ENCODE measurements around the gene CASP9. TPM values are rescaled to one million over a fixed set of nuclear protein-coding genes. Genes with fewer than 3 reads are reported as not detected.

The CASP9 gene
- total and polyA plus RNA-seq, 10 of the 15 experiments (the other 5 are each of a cell fraction or from before 2014, with no cell fraction given): 2.7 to 14.6 (median 7.6) TPM

DNA sequence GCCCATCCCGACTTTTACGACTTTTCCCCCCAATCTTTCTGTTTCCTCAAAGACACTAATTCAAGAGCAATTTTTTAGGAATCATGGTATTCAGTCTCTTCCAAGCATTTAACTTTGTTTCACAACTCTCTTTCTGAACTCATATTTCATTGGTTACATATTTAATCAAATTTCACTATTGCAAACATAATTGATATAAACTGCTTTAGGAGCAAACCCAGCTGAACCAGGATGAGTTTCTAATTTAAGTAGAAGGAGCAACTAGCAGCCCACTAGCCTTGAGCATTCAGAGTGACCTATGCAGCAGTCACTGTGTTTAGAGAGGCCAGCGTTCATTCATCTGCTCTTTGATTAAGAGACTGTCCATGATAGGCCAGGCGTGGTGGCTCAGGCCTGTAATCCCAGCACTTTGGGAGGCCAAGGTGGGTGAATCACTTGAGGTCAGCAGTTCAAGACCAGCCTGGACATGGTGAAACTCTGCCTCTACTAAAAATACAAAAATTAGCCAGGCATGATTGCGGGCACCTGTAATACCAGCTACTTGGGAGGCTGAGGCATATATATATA, 46.3 kb downstream of the CASP9 start:
- ChIA-PET RAD21 (ENCODE audit: unreplicated experiment) (no interaction called here), SMC1A (ENCODE audit: uncharacterized antibody, unreplicated experiment) (no interaction called here), CTCF (no interaction called here), POLR2A (no interaction called here)
- no peaks in the 10 kb centered on the region for H3K79me2 ChIP-seq (ENCODE audit: control insufficient read depth, insufficient read depth, low read length)
- WGBS (ENCODE audit: insufficient coverage, insufficient replicate concordance, low lambda C conversion rate, missing lambda C conversion rate): 56% methylated on average over 5 of the region's 5 CpGs
- DNase-seq (ENCODE audit: low read depth, low spot score) (no peak), FAIRE-seq (no peak), ATAC-seq (no peak)
- no peak overlapping the region for H3K4me3 ChIP-seq
- no peak overlapping the region for H2AFZ ChIP-seq (ENCODE audit: control insufficient read depth, low read depth, low read length)
- intact Hi-C loops (cut with micrococcal nuclease; ENCODE audit: unreplicated experiment) (no loop called here), in situ Hi-C loops (cut with MboI) (no loop called here)
- H4K20me1 ChIP-seq (ENCODE audit: control insufficient read depth, insufficient read depth): no peaks in the 10 kb centered on the region
- no peak overlapping the region for H3K27ac ChIP-seq (ENCODE audit: control insufficient read depth, insufficient read depth)
- no TSS peak for BruUV-seq (replicated peaks)
- H3K4me2 ChIP-seq (ENCODE audit: control insufficient read depth, insufficient read depth): no peak overlapping the region
- H3K9ac ChIP-seq (ENCODE audit: control insufficient read depth, insufficient read depth, low read length): no peak overlapping the region
- no peaks in the 10 kb centered on the region for H3K9me3 ChIP-seq (replicated peaks; ENCODE audit: control insufficient read depth, insufficient read depth, low read length)
- no peaks in the 10 kb centered on the region for H3K4me1 ChIP-seq (ENCODE audit: control insufficient read depth, insufficient read depth, low read length)
- H3K27me3 ChIP-seq (replicated peaks in 1 of 2; ENCODE audit: control insufficient read depth in 2 of 2, insufficient read depth in 2 of 2, low read length in 1 of 2): no peaks in the 10 kb centered on the region
- H3K36me3 ChIP-seq (ENCODE audit: control insufficient read depth in 2 of 2, insufficient read depth in 2 of 2, low read length in 1 of 2): no peaks in the 10 kb centered on the region
- TF ChIP-seq BRCA1 (IDR thresholded peaks at IDR 0.05; ENCODE audit: low read depth, low read length) (no peak), LARP7 (IDR thresholded peaks at IDR 0.05) (no peak), SMARCA5 (IDR thresholded peaks at IDR 0.05) (no peak), NFYA (IDR thresholded peaks at IDR 0.05; ENCODE audit: borderline replicate concordance, low read depth, low read length) (no peak), HDGF (IDR thresholded peaks at IDR 0.05) (no peak), EP300 (IDR thresholded peaks at IDR 0.05; ENCODE audit: borderline replicate concordance in 1 of 2, control insufficient read depth in 1 of 2, low read depth in 2 of 2, low read length in 2 of 2) (no peak), NR2C1 (IDR thresholded peaks at IDR 0.05) (no peak), ZBED1 (IDR thresholded peaks at IDR 0.05; ENCODE audit: borderline replicate concordance) (no peak), CREM (IDR thresholded peaks at IDR 0.05; ENCODE audit: low read depth) (no peak), ASH2L (IDR thresholded peaks at IDR 0.05; ENCODE audit: borderline replicate concordance, low read depth) (no peak), POU2F2 (IDR thresholded peaks at IDR 0.05; ENCODE audit: borderline replicate concordance, low read depth, low read length) (no peak), ATF3 (IDR thresholded peaks at IDR 0.05; ENCODE audit: borderline replicate concordance, extremely low read depth, low read depth, low read length) (no peak), SREBF2 (IDR thresholded peaks at IDR 0.05; ENCODE audit: low read length) (no peak), MTA3 (IDR thresholded peaks at IDR 0.05; ENCODE audit: borderline replicate concordance, low read length) (no peak)
- TF ChIP-seq, protein P1, sequence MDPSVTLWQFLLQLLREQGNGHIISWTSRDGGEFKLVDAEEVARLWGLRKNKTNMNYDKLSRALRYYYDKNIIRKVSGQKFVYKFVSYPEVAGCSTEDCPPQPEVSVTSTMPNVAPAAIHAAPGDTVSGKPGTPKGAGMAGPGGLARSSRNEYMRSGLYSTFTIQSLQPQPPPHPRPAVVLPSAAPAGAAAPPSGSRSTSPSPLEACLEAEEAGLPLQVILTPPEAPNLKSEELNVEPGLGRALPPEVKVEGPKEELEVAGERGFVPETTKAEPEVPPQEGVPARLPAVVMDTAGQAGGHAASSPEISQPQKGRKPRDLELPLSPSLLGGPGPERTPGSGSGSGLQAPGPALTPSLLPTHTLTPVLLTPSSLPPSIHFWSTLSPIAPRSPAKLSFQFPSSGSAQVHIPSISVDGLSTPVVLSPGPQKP (IDR thresholded peaks at IDR 0.05; ENCODE audit: low read depth, low read length): no peak
- TF ChIP-seq, protein P2, sequence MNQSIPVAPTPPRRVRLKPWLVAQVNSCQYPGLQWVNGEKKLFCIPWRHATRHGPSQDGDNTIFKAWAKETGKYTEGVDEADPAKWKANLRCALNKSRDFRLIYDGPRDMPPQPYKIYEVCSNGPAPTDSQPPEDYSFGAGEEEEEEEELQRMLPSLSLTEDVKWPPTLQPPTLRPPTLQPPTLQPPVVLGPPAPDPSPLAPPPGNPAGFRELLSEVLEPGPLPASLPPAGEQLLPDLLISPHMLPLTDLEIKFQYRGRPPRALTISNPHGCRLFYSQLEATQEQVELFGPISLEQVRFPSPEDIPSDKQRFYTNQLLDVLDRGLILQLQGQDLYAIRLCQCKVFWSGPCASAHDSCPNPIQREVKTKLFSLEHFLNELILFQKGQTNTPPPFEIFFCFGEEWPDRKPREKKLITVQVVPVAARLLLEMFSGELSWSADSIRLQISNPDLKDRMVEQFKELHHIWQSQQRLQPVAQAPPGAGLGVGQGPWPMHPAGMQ (IDR thresholded peaks at IDR 0.05; ENCODE audit: borderline replicate concordance): no peak
- TF ChIP-seq, protein P3, sequence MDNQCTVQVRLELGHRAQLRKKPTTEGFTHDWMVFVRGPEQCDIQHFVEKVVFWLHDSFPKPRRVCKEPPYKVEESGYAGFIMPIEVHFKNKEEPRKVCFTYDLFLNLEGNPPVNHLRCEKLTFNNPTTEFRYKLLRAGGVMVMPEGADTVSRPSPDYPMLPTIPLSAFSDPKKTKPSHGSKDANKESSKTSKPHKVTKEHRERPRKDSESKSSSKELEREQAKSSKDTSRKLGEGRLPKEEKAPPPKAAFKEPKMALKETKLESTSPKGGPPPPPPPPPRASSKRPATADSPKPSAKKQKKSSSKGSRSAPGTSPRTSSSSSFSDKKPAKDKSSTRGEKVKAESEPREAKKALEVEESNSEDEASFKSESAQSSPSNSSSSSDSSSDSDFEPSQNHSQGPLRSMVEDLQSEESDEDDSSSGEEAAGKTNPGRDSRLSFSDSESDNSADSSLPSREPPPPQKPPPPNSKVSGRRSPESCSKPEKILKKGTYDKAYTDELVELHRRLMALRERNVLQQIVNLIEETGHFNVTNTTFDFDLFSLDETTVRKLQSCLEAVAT (IDR thresholded peaks at IDR 0.05): no peak
- TF ChIP-seq, protein P4, sequence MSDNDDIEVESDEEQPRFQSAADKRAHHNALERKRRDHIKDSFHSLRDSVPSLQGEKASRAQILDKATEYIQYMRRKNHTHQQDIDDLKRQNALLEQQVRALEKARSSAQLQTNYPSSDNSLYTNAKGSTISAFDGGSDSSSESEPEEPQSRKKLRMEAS (IDR thresholded peaks at IDR 0.05; ENCODE audit: low read depth, low read length): no peak

All from GM12878 (cell line).